Measurements from ENCODE around the gene ASPHD2.

- TF ChIP-seq CTCF (IDR thresholded peaks at IDR 0.05) (no peak), POLR2AphosphoS5 (IDR thresholded peaks at IDR 0.05) (no peak), POLR2A (IDR thresholded peaks at IDR 0.05) (no peak), EP300 (IDR thresholded peaks at IDR 0.05; ENCODE audit: low read depth) (no peak)
Measured at GRCh38 chr22:26401726-26402125, 27.3 kb upstream of the ASPHD2 start.

All from transverse colon (tissue), 4 donors.